ENCODE measurements around the gene OR2W3.
"Not testable (repeated sequence)": the region's sequence is repeated elsewhere in the genome, so short reads cannot be mapped to it uniquely, and the experiment has no call there.

The OR2W3 gene

GRCh38 chr1:247923941-247924340, 28.6 kb downstream of the OR2W3 start:
- no peak for DNase-seq

- DNase-seq: no peak
These were observed 29.5 kb downstream of the OR2W3 start, which contains the start of gene OR2AJ1 for GRCh38 chr1:247924868-247925267. Gene OR2AJ1, plus strand, starts transcription at chr1:247924889. Its CDS starts 8,880 bp downstream, at chr1:247933769.

GRCh38 chr1:247933989-247934388, 38.6 kb downstream of the OR2W3 start:
- no peak for DNase-seq

GRCh38 chr1:247935781-247936180, 40.4 kb downstream of the OR2W3 start:
- no peak for DNase-seq

- no peak for DNase-seq
These were observed 41.0 kb downstream of the OR2W3 start for GRCh38 chr1:247936415-247936814.

GRCh38 chr1:247936965-247937734, 41.8 kb downstream of the OR2W3 start:
- not testable (repeated sequence) for DNase-seq

- no peak for DNase-seq
These were observed 47.2 kb downstream of the OR2W3 start for GRCh38 chr1:247942624-247943023.

All from kidney glomerular epithelial cell (primary cell).